Thoracic aorta (tissue), 2 donors: ENCODE measurements around the gene DACT3. TPM values are rescaled to one million over a fixed set of nuclear protein-coding genes. Genes with fewer than 3 reads are reported as not detected.

Experiments
- ATAC-seq: fragments of 150-250 bp; one replicate; pipeline ENCODE4 v1.8.0; 2017; ENCODE audit warnings: low read depth; ENCODE audit not compliant: insufficient number of reproducible peaks, low FRiP score
- DNase-seq: peaks from one replicate; pipeline ENCODE4 v3.0.0-alpha.2; 2020; ENCODE audit warnings: low spot score
- H3K27ac ChIP-seq, 2 donors: fragments of 200-600 bp; sonication (generic); 1 replicate in 1 of 2; 2 replicates in 1 of 2; pipeline ENCODE4 v1.5.1; 2016; ENCODE audit warnings: mild to moderate bottlenecking in 2 of 2, moderate library complexity in 2 of 2
- H3K27me3 ChIP-seq: fragments of 200-600 bp; sonication (generic); replicated peaks from 2 replicates; pipeline ENCODE4 v1.6.0; 2016; ENCODE audit warnings: mild to moderate bottlenecking; ENCODE audit not compliant: insufficient read depth
- H3K36me3 ChIP-seq: fragments of 200-600 bp; sonication (generic); one replicate; pipeline ENCODE4 v1.5.1; 2016
- H3K4me1 ChIP-seq, 2 donors: fragments of 200-600 bp; sonication (generic); 1 replicate in 1 of 2; 2 replicates in 1 of 2; pipeline versions ENCODE4 v1.5.1 to v1.6.0; 2016; ENCODE audit warnings: low read depth in 2 of 2, mild to moderate bottlenecking in 1 of 2; ENCODE audit not compliant: control insufficient read depth in 1 of 2
- H3K4me3 ChIP-seq: fragments of 200-600 bp; sonication (generic); 2 replicates; pipeline ENCODE4 v1.5.1; 2016; ENCODE audit warnings: mild to moderate bottlenecking
- H3K9me3 ChIP-seq: fragments of 200-600 bp; sonication (generic); 2 replicates; pipeline ENCODE4 v1.5.1; 2016
- CTCF ChIP-seq: fragments of 200-600 bp; sonication (generic); IDR thresholded peaks from one replicate; pipeline ENCODE4 v1.5.1; 2019; ENCODE audit warnings: antibody characterized with exemption
- total RNA-seq, 2 donors: library from RNA; depleted of rRNA; stranded (reverse); fragments of >200 nt; gene quantifications; one replicate each; pipeline versions ENCODE4 v1.1.0 to v1.2.3, GENCODE V29; 2016

DACT3 gene
- total RNA-seq, 2 donors from 2014 or later, result 118 to 138 TPM

DNA sequence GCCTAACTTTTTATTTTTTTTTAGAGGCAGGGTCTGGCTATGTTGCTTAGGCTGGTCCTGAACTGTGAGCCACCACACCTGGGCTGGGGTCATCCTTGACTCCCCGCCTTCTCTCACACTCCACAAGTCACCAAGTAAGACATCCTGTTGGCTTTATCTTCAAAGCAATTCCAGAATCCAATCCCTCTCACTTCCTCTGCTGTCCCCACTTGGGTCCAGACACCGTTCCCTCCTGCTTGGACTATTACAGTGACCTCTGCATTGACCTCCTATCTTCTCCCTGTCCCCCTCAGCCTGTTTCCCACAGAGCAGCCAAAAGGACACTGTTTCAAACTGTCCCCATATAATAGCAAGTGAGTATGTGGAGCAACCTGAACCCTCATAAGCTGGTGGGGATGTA, 20.3 kb downstream of the DACT3 start:
- Histone ChIP-seq H3K27ac (peak overlapping the region; percentile 88 to 90), H3K27me3 (no peaks in the 10 kb centered on the region), H3K4me3 (no peak overlapping the region), H3K9me3 (no peaks in the 10 kb centered on the region), H3K4me1 (peaks cover 16 to 66% of the 10 kb centered on the region in 2 donors), H3K36me3 (no peaks in the 10 kb centered on the region)
- DNase-seq (no peak), ATAC-seq (no peak)
- TF ChIP-seq CTCF, result no peak

GRCh38 chr19:46639358-46640182, 21.4 kb downstream of the DACT3 start:
- TF ChIP-seq CTCF, result no peak
- DNase-seq (no peak), ATAC-seq (peak; percentile 5)
- Histone ChIP-seq H3K9me3 (no peaks in the 10 kb centered on the region), H3K4me1 (peaks cover 9 to 63% of the 10 kb centered on the region in 2 donors), H3K27me3 (no peaks in the 10 kb centered on the region), H3K27ac (peak overlapping the region; percentile 88 to 90), H3K4me3 (peak overlapping the region; percentile 78), H3K36me3 (no peaks in the 10 kb centered on the region)

DNA sequence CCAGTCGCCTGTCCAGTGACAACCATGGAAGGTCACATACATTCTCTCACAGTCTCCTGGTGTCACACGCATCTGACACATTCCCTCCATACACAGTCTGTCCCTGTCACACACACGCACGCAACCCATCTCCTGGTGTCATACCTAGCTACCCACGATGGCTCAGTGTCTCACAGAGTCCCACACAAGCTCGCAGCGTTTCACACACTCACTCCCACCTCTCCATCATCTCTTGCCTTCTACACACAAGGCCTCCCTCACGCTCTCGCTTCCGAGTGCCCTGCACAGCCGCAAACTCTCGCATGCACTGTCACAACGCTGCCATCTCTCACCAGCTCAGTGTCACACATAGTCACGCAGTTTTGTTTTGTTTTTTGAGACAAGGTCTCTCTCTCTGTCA, 23.8 kb downstream of the DACT3 start:
- H3K36me3 ChIP-seq, result no peaks in the 10 kb centered on the region
- DNase-seq (no peak), ATAC-seq (no peak)
- no peaks in the 10 kb centered on the region for H3K9me3 ChIP-seq
- no peak for TF ChIP-seq CTCF
- H3K4me3 ChIP-seq, result no peak overlapping the region
- H3K27ac ChIP-seq, result no peak overlapping the region
- peaks cover 13 to 45% of the 10 kb centered on the region in 2 donors for H3K4me1 ChIP-seq
- H3K27me3 ChIP-seq, result no peaks in the 10 kb centered on the region

GRCh38 chr19:46635920-46636761, 24.8 kb downstream of the DACT3 start, which contains the start of gene GNG8:
TSS of gene GNG8 (minus strand) at chr19:46636202. CDS start at chr19:46634682, 1,520 bp downstream.
- no peak for TF ChIP-seq CTCF
- H3K27me3 ChIP-seq, result no peaks in the 10 kb centered on the region
- H3K4me3 ChIP-seq, result no peak within 1 kb of the TSS
- no peaks in the 10 kb centered on the region for H3K36me3 ChIP-seq
- peaks cover 13 to 45% of the 10 kb centered on the region in 2 donors for H3K4me1 ChIP-seq
- no peaks in the 10 kb centered on the region for H3K9me3 ChIP-seq
- no peak for DNase-seq
- no peak for ATAC-seq
- no peak within 1 kb of the TSS for H3K27ac ChIP-seq

- H3K27ac ChIP-seq, result no peak overlapping the region
- no peak for ATAC-seq
- no peaks in the 10 kb centered on the region for H3K9me3 ChIP-seq
- TF ChIP-seq CTCF, result no peak
- H3K4me1 ChIP-seq, result peaks cover 15 to 46% of the 10 kb centered on the region in 2 donors
- no peak for DNase-seq
- H3K27me3 ChIP-seq, result no peaks in the 10 kb centered on the region
- H3K4me3 ChIP-seq, result peak overlapping the region; percentile 71
- H3K36me3 ChIP-seq, result no peaks in the 10 kb centered on the region
Measured at GRCh38 chr19:46634656-46635218, 26.2 kb downstream of the DACT3 start.
